Ovary (tissue), 9 donors: ENCODE results near the gene DEPDC5. TPM values are rescaled to one million over a fixed set of nuclear protein-coding genes. Genes with fewer than 3 reads are reported as not detected.

Experiments
- DNase-seq, 5 donors: peaks; one replicate each; pipeline ENCODE4 v3.0.0-alpha.2; 2019 to 2020
- H3K27ac ChIP-seq, 2 donors: fragments of 200-600 bp; one replicate each; pipeline versions ENCODE4 v1.5.1 to v1.8.0; 2019 to 2022
- H3K27me3 ChIP-seq: fragments of 200-600 bp; one replicate; pipeline ENCODE4 v1.8.0; 2022
- H3K36me3 ChIP-seq: fragments of 200-600 bp; sonication (generic); one replicate; pipeline ENCODE4 v1.5.1; 2019
- H3K4me1 ChIP-seq: one replicate; pipeline ENCODE4 v1.8.1; 2013; ENCODE audit warnings: mild to moderate bottlenecking, moderate library complexity; ENCODE audit not compliant: insufficient read depth
- H3K4me3 ChIP-seq: fragments of 200-600 bp; sonication (generic); one replicate; pipeline ENCODE4 v1.5.1; 2017
- H3K9me3 ChIP-seq, 2 donors: fragments of 200-600 bp in 1 of 2; sonication (generic) in 1 of 2; one replicate each; pipeline versions ENCODE4 v1.5.1 to v1.8.1; 2013 to 2019; ENCODE audit warnings: mild to moderate bottlenecking in 1 of 2, moderate library complexity in 1 of 2
- EP300 ChIP-seq: sonication (generic); formaldehyde crosslinking; IDR thresholded peaks from one replicate; pipeline ENCODE4 v1.6.1; 2017; ENCODE audit warnings: antibody characterized with exemption
- POLR2A ChIP-seq: fragments of 450-650 bp; IDR thresholded peaks from one replicate; pipeline ENCODE4 v1.6.1; 2017; ENCODE audit warnings: antibody characterized with exemption, mild to moderate bottlenecking, moderate library complexity
- WGBS, 3 donors: extraction: QIAGEN DNeasy Blood & Tissue Kit in 1 of 3; methylation state at CpG; one replicate each; pipeline versions ENCODE4 v1.1.5 to v1.1.7; 2013 to 2017; 5-methylcytosine and 5-hydroxymethylcytosine counted together
- intact Hi-C, 4 donors: fragments of 100-400 bp; cut with DNase I; formaldehyde crosslinking; loops; one replicate each; pipeline versions ENCODE4 v1.11.0 to v1.15.1; 2022 to 2023
- polyA plus RNA-seq, 2 donors: library from polyadenylated mRNA; stranded (reverse); fragments of 200-250 nt in 1 of 2; fragments of 350-450 nt in 1 of 2; fragmentation: Illumina TruSeq in 1 of 2; extraction: RNeasy Lipid Tissue Mini Kit (QIAGEN cat#74804) in 1 of 2; gene quantifications; one replicate each; pipeline ENCODE4 v1.2.3, GENCODE V29; 2013 to 2014
- total RNA-seq, 7 donors: library from RNA; depleted of rRNA in 2 of 7; stranded (reverse); fragments of >200 nt in 2 of 7; fragmentation: NEBNext Ultra II Directional in 3 of 7; extraction: Animal tissue kit (Norgen Biotek cat#: 25700) in 3 of 7; gene quantifications; one replicate each; pipeline versions ENCODE4 v1.1.0 to v1.2.4, GENCODE V29; 2016 to 2023
- TF ChIP-seq, protein P1 (sequence below), 3 donors: fragments of 450-650 bp in 2 of 3; fragments of 200-600 bp in 1 of 3; IDR thresholded peaks; one replicate each; pipeline versions ENCODE4 v1.5.1 to v1.8.0; 2016 to 2022; ENCODE audit warnings: antibody characterized with exemption in 3 of 3, mild to moderate bottlenecking in 1 of 3
- donor health status: DM: no; HTN: no; CAD: no; lungs with moderate emphysema.
- donor health status: DM: no; HTN: no; CAD: no.
- donor health status: Bipolar disorder and iron deficiency.
- donor health status: DM: yes; HTN: yes; CAD: no.
- donor health status: DM: no; HTN: no; CAD: no.
- donor health status: DM: yes; HTN: yes; CAD: no.

The DEPDC5 gene
- total and polyA plus RNA-seq, 9 donors: 12.1 to 73.3 (median 32.8) TPM

DNA sequence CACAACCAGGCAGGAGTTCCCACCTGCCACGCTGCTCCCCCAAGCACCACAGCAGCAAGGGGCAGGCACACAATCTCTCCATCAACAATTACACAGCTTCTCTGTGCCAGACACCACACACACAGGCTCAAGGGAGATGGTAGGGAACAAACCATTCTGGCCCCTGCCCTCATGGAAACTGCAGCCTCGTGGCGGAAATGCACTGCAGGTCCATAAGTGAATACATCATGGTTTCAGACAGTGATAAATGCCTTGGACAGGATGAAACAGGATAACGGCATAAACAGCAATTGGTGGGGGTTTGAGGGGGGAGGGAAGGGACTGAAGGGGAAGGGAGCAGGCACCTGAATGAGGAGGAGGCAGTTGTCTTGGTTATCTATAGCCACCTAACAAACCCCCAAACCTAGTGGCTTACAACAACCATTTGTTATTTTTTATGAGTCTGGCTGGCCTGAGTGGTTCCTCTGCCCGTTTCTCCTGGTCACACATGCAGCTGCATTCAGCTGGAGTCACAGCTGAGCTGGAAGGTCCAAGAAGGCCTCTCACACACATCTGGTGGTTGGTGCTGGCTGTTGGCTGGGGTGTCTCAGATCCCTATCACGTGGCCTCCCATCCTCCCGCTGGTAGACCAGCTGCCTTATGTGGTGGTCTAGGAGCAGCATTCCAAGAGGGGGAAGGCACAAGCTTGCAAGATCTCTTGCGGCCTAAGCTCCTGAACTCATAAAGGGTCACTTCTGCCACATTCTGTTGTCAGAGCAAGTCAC is 175.5 kb downstream of the DEPDC5 start:
- Histone ChIP-seq H3K9me3 (no peaks in the 10 kb centered on the region), H3K4me1 (no peaks in the 10 kb centered on the region), H3K27ac (no peak overlapping the region), H3K36me3 (no peaks in the 10 kb centered on the region), H3K27me3 (no peaks in the 10 kb centered on the region), H3K4me3 (no peak overlapping the region)
- WGBS, 3 donors: 25 to 37% (median 27%) methylated on average over 8 of the region's 8 CpGs
- intact Hi-C loops: no loop called here
- TF ChIP-seq, protein P1, sequence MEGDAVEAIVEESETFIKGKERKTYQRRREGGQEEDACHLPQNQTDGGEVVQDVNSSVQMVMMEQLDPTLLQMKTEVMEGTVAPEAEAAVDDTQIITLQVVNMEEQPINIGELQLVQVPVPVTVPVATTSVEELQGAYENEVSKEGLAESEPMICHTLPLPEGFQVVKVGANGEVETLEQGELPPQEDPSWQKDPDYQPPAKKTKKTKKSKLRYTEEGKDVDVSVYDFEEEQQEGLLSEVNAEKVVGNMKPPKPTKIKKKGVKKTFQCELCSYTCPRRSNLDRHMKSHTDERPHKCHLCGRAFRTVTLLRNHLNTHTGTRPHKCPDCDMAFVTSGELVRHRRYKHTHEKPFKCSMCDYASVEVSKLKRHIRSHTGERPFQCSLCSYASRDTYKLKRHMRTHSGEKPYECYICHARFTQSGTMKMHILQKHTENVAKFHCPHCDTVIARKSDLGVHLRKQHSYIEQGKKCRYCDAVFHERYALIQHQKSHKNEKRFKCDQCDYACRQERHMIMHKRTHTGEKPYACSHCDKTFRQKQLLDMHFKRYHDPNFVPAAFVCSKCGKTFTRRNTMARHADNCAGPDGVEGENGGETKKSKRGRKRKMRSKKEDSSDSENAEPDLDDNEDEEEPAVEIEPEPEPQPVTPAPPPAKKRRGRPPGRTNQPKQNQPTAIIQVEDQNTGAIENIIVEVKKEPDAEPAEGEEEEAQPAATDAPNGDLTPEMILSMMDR (IDR thresholded peaks at IDR 0.05): no peak
- TF ChIP-seq EP300 (no peak), POLR2A (no peak)
- no peak for DNase-seq

DNA sequence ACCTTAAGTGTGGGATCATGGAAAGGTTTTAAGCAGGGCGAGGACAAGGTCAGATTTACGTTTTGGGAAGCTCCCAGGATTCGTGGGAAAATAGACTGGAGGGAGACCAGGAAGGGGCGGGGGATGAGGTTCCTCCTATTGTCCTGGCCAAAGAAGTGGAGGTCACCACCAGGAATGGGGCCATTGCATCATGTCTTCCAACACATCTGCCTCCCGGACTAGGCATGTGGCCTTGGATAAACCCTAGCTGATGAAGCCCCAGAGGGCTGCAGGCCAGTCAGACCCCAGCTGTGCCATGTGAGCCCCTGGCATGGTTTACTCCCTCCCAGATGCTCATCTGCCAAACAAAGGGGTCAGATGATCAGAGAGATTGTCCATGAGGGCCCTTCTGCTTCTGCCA is 179.0 kb downstream of the DEPDC5 start:
- H3K4me1 ChIP-seq: no peaks in the 10 kb centered on the region
- WGBS, 3 donors: 55 to 63% (median 60%) methylated on average over 5 of the region's 5 CpGs
- H3K4me3 ChIP-seq: no peak overlapping the region
- H3K27me3 ChIP-seq: no peaks in the 10 kb centered on the region
- H3K36me3 ChIP-seq: no peaks in the 10 kb centered on the region
- DNase-seq: no peak
- H3K27ac ChIP-seq: no peak overlapping the region
- no peaks in the 10 kb centered on the region for H3K9me3 ChIP-seq
- TF ChIP-seq POLR2A (no peak), EP300 (no peak)
- TF ChIP-seq, protein P1 (IDR thresholded peaks at IDR 0.05): no peak
- intact Hi-C loops: no loop called here

DNA sequence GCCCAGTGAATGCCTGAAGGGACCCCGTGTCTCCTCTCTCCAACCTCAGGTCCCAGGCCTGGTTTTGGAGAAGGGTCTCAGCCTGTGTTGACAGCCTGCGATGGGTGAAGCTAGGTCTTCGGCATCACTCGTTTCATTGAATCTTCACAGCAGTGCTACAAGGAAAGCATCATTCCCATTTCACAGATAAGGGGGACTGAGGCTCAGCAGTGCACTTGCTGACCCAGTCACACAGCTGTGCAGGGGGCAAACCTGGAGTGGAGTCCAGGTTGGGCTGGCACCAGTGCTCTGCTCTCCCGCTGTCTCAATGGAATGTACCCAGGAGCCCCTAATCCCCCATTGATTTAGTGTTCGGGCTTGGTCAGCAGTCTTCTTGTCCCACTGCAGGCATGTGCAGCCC is 179.6 kb downstream of the DEPDC5 start:
- DNase-seq: no peak
- H3K9me3 ChIP-seq: no peaks in the 10 kb centered on the region
- no peaks in the 10 kb centered on the region for H3K27me3 ChIP-seq
- no peak overlapping the region for H3K27ac ChIP-seq
- H3K4me1 ChIP-seq: no peaks in the 10 kb centered on the region
- intact Hi-C loops: no loop called here
- WGBS, 3 donors: 93 to 97% (median 95%) methylated on average over 6 of the region's 6 CpGs
- H3K4me3 ChIP-seq: no peak overlapping the region
- TF ChIP-seq EP300: no peak
- TF ChIP-seq POLR2A: no peak
- TF ChIP-seq, protein P1 (IDR thresholded peaks at IDR 0.05): no peak
- no peaks in the 10 kb centered on the region for H3K36me3 ChIP-seq

DNA sequence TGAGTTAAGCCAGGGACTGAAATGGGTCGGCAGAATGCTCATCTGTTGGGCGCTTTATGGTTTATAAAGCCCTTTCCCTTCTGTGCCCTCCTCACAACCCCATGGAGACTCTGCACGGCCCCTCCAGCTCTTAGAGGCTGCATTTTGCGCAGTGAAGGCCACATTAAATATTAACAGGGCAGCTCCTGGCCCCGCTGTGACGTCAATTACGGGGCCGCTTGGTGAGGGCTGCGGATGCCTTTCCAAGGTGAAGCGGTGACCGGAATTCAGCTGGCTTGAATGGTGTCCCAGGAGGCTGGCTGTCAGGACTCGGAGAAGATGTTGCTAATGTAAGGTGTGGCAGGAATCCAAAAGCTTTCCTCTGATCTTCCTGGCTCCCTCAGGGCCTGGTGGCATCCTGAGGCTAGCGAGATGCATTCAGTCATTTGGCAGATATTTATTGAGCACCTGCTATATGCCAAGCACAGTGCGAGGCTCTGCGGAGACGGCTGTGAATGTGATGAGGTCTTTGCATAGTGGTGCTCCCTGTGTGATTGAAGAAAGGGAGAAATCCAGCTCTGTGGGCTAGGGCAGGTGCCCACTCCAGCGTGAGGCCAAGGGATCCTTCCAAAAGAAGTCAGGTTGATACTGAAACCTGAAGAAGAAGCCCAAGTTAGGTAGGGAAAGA is 180.1 kb downstream of the DEPDC5 start:
- intact Hi-C loops: no loop called here
- Histone ChIP-seq H3K9me3 (no peaks in the 10 kb centered on the region), H3K4me3 (no peak overlapping the region), H3K4me1 (no peaks in the 10 kb centered on the region), H3K36me3 (no peaks in the 10 kb centered on the region), H3K27ac (no peak overlapping the region), H3K27me3 (no peaks in the 10 kb centered on the region)
- TF ChIP-seq EP300 (no peak), POLR2A (no peak)
- TF ChIP-seq, protein P1 (IDR thresholded peaks at IDR 0.05): no peak
- DNase-seq: no peak
- WGBS, 3 donors: 90 to 91% (median 90%) methylated on average over 17 of the region's 17 CpGs
